T-helper 2 cell treated with Interferon-gamma antibody and Interleukin-4, amounts not matched to agents 100 ng/mL and 5 ng/mL, for 36 hours (primary cell): Measurements from ENCODE around the gene ARL17B. TPM values are rescaled to one million over a fixed set of nuclear protein-coding genes. Genes with fewer than 3 reads are reported as not detected.
"Not testable (repeated sequence)": the region's sequence is repeated elsewhere in the genome, so short reads cannot be mapped to it uniquely, and the experiment has no call there.

ENCODE experiments used
- intact Hi-C: fragments of 100-400 bp; cut with micrococcal nuclease; formaldehyde crosslinking; loops from one replicate; pipeline ENCODE4 v1.15.1; 2023
- total RNA-seq: library from RNA; stranded (reverse); gene quantifications from 2 replicates; pipeline ENCODE4 v1.2.3, GENCODE V29; 2022

ARL17B gene
- total RNA-seq, 1 donor from 2014 or later = 21.8 TPM

DNA sequence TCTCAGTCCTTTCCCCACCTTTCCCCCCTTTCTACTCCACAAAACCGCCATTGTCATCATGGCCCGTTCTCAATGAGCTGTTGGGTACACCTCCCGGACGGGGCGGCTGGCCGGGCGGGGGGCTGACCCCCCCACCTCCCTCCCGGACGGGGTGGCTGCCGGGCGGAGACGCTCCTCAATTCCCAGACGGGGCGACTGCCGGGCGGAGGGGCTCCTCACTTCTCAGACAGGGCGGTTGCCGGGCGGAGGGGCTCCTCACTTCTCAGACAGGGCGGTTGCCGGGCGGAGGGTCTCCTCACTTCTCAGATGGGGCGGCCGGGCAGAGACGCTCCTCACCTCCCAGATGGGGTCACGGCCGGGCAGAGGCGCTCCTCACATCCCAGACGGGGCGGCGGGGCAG lies 108.8 kb downstream of the ARL17B start:
- intact Hi-C loops = not testable (repeated sequence)

DNA sequence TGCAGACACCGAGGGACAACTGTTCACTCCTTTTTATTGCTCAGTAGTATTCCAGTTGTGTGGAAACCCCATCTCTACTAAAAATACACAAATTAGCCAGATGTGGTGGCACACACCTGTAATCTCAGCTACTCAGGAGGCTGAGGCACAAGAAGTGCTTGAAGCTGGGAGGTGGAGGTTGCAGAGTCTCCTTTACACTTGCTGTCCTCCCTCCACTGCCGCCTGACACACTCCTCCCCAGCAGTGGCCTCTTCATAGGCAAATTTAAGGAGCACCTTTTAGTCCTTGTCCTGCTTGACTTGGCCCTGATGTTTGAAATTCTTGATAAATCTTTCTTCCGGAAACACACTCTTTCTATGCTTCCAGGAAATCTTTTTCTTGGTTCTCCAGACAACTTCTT lies 112.4 kb downstream of the ARL17B start:
- intact Hi-C loops = not testable (repeated sequence)

DNA sequence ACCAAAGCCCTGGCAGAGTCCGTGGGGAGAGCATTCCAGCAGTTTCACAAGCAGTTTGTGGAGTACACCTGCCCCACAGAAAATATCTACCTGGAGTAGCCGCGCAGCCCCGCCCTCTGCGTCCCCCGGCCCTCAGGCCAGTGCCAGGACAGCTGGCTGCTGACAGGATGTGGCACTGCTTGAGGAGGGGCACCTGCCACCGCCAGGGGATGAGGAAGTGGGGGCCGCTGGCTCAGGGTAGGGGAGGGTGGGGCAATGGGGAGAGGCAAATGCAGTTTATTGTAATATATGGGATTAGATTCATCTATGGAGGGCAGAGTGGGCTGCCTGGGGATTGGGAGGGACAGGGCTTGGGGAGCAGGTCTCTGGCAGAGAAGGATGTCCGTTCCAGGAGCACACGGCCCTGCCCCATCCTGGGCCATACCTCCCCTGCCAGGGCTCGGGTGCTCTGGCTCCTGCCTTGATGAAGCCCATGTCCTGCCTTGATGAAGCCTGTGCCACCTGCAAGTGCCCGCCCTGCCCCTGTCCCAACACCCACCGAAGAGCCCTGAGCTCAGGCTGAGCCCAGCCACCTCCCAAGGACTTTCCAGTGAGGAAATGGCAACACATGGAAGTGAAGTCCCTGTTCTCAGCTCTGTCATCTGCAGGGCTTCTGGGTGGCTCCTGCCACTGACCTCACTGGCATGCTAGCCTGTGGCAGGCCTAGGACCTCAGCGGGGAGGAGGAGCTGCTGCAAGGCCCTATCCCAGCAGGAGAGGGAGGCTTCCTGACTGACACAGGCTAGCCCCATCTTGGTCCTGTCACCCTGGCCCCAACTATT lies 116.4 kb downstream of the ARL17B start:
- intact Hi-C loops = not testable (repeated sequence)

DNA sequence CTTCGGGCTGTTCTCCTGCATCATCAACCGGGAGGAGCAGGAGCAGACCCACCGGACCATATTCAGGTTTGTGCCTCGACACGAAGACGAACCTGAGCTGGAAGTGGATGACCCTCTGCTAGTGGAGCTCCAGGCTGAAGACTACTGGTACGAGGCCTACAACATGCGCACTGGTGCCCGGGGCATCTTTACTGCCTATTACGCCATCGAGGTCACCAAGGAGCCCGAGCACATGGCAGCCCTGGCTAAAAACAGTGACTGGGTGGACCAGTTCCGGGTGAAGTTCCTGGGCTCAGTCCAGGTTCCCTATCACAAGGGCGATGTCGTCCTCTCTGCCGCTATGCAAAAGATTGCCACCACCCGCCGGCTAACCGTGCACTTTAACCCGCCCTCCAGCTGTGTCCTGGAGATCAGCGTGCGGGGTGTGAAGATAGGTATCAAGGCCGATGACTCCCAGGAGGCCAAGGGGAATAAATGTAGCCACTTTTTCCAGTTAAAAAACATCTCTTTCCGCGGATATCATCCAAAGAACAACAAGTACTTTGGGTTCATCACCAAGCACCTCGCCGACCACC lies 117.1 kb downstream of the ARL17B start:
- intact Hi-C loops = not testable (repeated sequence)

DNA sequence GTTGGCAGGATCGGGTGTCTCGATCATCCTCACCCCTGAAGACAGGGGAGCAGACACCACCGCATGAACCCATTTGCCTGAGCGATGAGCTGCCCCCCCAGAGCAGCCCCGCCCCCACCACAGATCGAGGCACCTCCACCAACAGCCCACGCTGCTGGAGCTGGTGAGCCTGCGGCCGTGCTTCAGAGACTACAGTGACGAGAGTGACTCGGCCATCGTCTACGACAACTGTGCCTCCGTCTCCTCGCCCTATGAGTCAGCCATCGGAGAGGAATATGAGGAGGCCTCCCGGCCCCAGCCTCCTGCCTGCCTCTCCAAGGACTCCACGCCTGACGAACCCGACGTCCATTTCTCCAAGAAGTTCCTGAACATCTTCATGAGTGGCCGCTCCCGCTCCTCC lies 117.6 kb downstream of the ARL17B start:
- intact Hi-C loops = not testable (repeated sequence)

DNA sequence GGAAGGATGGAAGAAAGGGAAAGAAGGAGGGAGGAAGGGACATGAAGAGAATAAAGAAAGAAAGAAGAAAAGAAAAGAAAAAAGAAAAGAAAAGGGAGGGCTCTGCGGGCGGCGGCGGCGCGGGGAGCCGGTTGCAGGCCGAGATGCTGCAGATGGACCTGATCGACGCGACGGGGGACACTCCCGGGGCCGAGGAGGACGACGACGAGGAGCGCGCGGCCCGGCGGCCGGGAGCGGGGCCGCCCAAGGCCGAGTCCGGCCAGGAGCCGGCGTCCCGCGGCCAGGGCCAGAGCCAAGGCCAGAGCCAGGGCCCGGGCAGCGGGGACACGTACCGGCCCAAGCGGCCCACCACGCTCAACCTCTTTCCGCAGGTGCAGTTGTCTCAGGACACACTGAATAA lies 118.1 kb downstream of the ARL17B start:
- intact Hi-C loops = not testable (repeated sequence)

DNA sequence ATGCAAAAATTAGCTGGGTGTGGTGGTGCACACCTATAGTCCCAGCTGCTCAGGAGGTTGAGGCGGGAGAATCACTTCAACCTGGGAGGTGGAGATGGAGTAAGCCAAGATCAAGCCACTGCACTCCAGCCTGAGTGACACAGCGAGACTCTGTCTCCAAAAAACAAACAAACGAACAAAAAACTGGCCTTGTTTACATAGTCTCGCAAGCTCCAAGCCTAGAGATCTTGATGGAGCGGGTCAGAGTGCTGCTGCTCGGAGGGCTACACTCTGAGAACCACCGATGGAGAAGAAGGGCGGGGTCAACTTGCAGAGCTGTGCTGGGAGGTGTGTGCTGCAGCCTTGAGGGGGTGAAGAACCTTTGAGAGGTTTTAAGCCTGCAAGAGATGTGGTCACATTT lies 130.2 kb downstream of the ARL17B start:
- intact Hi-C loops = not testable (repeated sequence)

DNA sequence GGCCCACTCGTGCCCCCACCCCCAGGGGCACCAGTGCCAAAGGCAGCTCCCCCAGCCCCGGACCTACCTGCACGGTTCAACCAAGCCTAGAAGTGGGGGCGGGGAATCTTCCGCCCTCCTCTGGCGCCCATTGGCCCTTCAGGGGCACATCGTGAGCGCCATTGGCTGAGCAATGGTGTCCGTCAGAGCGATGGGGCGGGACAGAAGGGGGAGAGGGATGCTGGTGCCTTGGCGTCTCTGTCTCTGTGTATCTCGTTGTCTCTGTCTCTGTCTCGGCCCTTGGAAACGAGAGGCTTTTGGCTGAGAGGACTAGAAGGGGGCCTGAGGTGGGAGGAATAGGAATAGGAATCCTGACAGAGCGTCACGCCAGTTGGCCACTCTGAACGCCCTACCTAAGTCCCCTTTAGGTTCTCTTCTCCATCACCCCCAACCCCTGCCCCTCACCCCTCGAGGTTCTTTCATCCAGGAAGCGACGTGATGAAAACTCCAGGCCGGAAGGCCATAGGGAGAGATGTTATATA lies 136.2 kb downstream of the ARL17B start:
- intact Hi-C loops = loop anchor here (2.0 kb wide), 1 partner anchor 31 kb away; no protein-coding TSS in a partner anchor

DNA sequence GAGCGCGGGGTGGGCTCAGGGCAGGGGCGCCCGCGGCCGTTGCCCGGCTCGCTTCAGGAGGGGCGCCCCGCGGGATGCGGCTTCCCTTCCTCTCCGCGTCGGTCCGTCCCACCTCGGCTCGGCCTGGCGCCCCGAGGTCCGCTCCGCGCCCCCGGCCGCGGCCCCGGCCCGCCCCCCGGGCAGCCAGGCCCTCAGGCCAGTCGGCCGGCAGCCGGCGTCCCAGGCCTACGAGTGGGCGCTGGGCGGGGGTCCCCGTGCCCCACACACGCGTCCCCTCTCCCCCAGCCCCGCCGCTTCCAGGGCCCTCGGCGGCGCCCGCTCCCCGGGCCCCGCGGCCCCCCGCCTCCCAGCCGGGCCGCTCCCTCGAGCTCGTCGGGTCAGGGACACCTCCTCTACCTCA lies 136.7 kb downstream of the ARL17B start:
- intact Hi-C loops = loop anchor here (2.0 kb wide), 1 partner anchor 30 kb away; no protein-coding TSS in a partner anchor

Other genes starting within 250 kb of the ARL17B start
- 113 and 115 TPM in 2 replicates for gene KANSL1, start 168.3 kb downstream of the ARL17B start, total RNA-seq
- gene LRRC37A, start 66.6 kb downstream of the ARL17B start, total RNA-seq = 2.9 and 3.2 TPM in 2 replicates
- gene LRRC37A2, start 150.7 kb upstream of the ARL17B start, total RNA-seq = 9.6 and 10.1 TPM in 2 replicates
- 28.3 and 30.1 TPM in 2 replicates for gene ARL17A, start 217.9 kb upstream of the ARL17B start, total RNA-seq
- gene NSF, start 228.9 kb upstream of the ARL17B start, total RNA-seq = 36.9 and 40.4 TPM in 2 replicates